Kasumi-1 (cell line): ENCODE data around the gene GFI1.
"Not testable (repeated sequence)": the region's sequence is repeated elsewhere in the genome, so short reads cannot be mapped to it uniquely, and the experiment has no call there.

Experiments
- DNase-seq, 2 experiments: peaks; one replicate each; lab custom pipeline; 2025; lab: John Stamatoyannopoulos, UW

Gene GFI1

GRCh38 chr1:92486251-92487077 is at the start of gene GFI1:
Gene GFI1 (minus strand): TSS chr1:92486925. CDS start chr1:92483487, 3,438 bp downstream.
- DNase-seq = peak in 1 of 2 experiments; percentile 85

- not testable (repeated sequence) for DNase-seq
Measured at GRCh38 chr1:92532371-92532770, 45.6 kb upstream of the GFI1 start.

GRCh38 chr1:92531939-92532338 is 45.2 kb upstream of the GFI1 start:
- not testable (repeated sequence) for DNase-seq

GRCh38 chr1:92527670-92528069 is 40.9 kb upstream of the GFI1 start:
- no peak for DNase-seq

GRCh38 chr1:92524944-92525590 is 38.3 kb upstream of the GFI1 start:
- DNase-seq = not testable (repeated sequence)

GRCh38 chr1:92519043-92519442 is 32.3 kb upstream of the GFI1 start:
- DNase-seq = no peak

- DNase-seq = no peak
Measured at GRCh38 chr1:92516574-92516973, 29.8 kb upstream of the GFI1 start.

- peak; percentile 50 to 69 for DNase-seq
Measured at GRCh38 chr1:92515796-92516201, 29.1 kb upstream of the GFI1 start.

GRCh38 chr1:92511541-92511940 is 24.8 kb upstream of the GFI1 start:
- no peak for DNase-seq

- no peak for DNase-seq
Measured at GRCh38 chr1:92509619-92510018, 22.9 kb upstream of the GFI1 start.

- DNase-seq = no peak
Measured at GRCh38 chr1:92505015-92505692, 18.4 kb upstream of the GFI1 start.

- no peak for DNase-seq
Measured at GRCh38 chr1:92504291-92505014, 17.7 kb upstream of the GFI1 start.

- DNase-seq = no peak
Measured at GRCh38 chr1:92503926-92504285, 17.2 kb upstream of the GFI1 start.

GRCh38 chr1:92503043-92503925 is 16.6 kb upstream of the GFI1 start:
- DNase-seq = no peak

- DNase-seq = no peak
Measured at GRCh38 chr1:92502247-92502646, 15.5 kb upstream of the GFI1 start.

- no peak for DNase-seq
Measured at GRCh38 chr1:92500552-92500951, 13.8 kb upstream of the GFI1 start.

GRCh38 chr1:92495392-92496063 is 8.8 kb upstream of the GFI1 start:
- DNase-seq = no peak

- DNase-seq = no peak
Measured at GRCh38 chr1:92494485-92495141, 7.9 kb upstream of the GFI1 start.

- DNase-seq = no peak
Measured at GRCh38 chr1:92493139-92493538, 6.4 kb upstream of the GFI1 start.

GRCh38 chr1:92488832-92489231 is 2.1 kb upstream of the GFI1 start:
- DNase-seq = no peak
